Vagina (tissue), 2 donors: ENCODE data around the gene PRKACG. TPM values are rescaled to one million over a fixed set of nuclear protein-coding genes. Genes with fewer than 3 reads are reported as not detected.
"Not testable (repeated sequence)": the region's sequence is repeated elsewhere in the genome, so short reads cannot be mapped to it uniquely, and the experiment has no call there.

Source experiments
- DNase-seq, 2 donors: peaks; one replicate each; pipeline ENCODE4 v3.0.0-alpha.2; 2017; ENCODE audit errors: extremely low spot score in 2 of 2
- H3K27ac ChIP-seq: fragments of 200-600 bp; sonication (generic); one replicate; pipeline ENCODE4 v1.5.1; 2019
- H3K27me3 ChIP-seq: fragments of 200-600 bp; sonication (generic); one replicate; pipeline ENCODE4 v1.5.1; 2019
- H3K36me3 ChIP-seq, 2 donors: fragments of 200-600 bp; sonication (generic); one replicate each; pipeline ENCODE4 v1.5.1; 2017 to 2019
- H3K4me1 ChIP-seq: fragments of 200-600 bp; sonication (generic); one replicate; pipeline ENCODE4 v1.5.1; 2019
- H3K4me3 ChIP-seq, 2 donors: fragments of 200-600 bp; sonication (generic); 1 replicate in 1 of 2; 2 replicates in 1 of 2; pipeline ENCODE4 v1.5.1; 2016 to 2019
- H3K9me3 ChIP-seq: fragments of 200-600 bp; sonication (generic); one replicate; pipeline ENCODE4 v1.5.1; 2019
- CTCF ChIP-seq, 3 experiments: fragments of 450-650 bp in 2 of 3; fragments of 200-600 bp in 1 of 3; sonication (generic) in 1 of 3; IDR thresholded peaks; one replicate each; pipeline ENCODE4 v1.5.1; 2017 to 2019; ENCODE audit warnings: antibody characterized with exemption in 3 of 3, mild to moderate bottlenecking in 2 of 3, moderate library complexity in 2 of 3
- POLR2A ChIP-seq, 2 donors: fragments of 450-650 bp; IDR thresholded peaks; one replicate each; pipeline ENCODE4 v1.6.1; 2017; ENCODE audit warnings: antibody characterized with exemption in 2 of 2, mild to moderate bottlenecking in 2 of 2, moderate library complexity in 2 of 2
- POLR2AphosphoS5 ChIP-seq, 2 donors: sonication (generic); formaldehyde crosslinking; IDR thresholded peaks; one replicate each; pipeline ENCODE4 v1.9.0; 2017; ENCODE audit warnings: antibody characterized with exemption in 2 of 2, mild to moderate bottlenecking in 2 of 2, low read depth in 1 of 2; ENCODE audit not compliant: insufficient read depth in 1 of 2
- intact Hi-C: fragments of 100-400 bp; cut with DNase I; formaldehyde crosslinking; loops from one replicate; pipeline ENCODE4 v1.15.1; 2023
- total RNA-seq: library from RNA; depleted of rRNA; stranded (reverse); fragments of >200 nt; gene quantifications from one replicate; pipeline ENCODE4 v1.2.3, GENCODE V29; 2016

The PRKACG gene
- total RNA-seq, 1 donor from 2014 or later, result not detected

- no peaks in the 10 kb centered on the region for H3K9me3 ChIP-seq
- intact Hi-C loops, result loop anchor here (5.0 kb wide), 1 partner anchor 137 kb away; no protein-coding TSS in a partner anchor
- TF ChIP-seq POLR2AphosphoS5 (IDR thresholded peaks at IDR 0.05; ENCODE audit: insufficient read depth in 1 of 2, low read depth in 1 of 2) (no peak), POLR2A (IDR thresholded peaks at IDR 0.05) (no peak), CTCF (IDR thresholded peaks at IDR 0.05) (no peak)
- H3K27ac ChIP-seq, result no peak overlapping the region
- no peak overlapping the region for H3K4me3 ChIP-seq
- no peaks in the 10 kb centered on the region for H3K36me3 ChIP-seq
- no peak for DNase-seq
- H3K4me1 ChIP-seq, result no peaks in the 10 kb centered on the region
- H3K27me3 ChIP-seq, result no peaks in the 10 kb centered on the region
Observed at GRCh38 chr9:69054989-69055388, 41.1 kb upstream of the PRKACG start.

- not testable (repeated sequence) for H3K27ac ChIP-seq, H3K4me1 ChIP-seq, H3K36me3 ChIP-seq, H3K27me3 ChIP-seq, H3K4me3 ChIP-seq, DNase-seq, H3K9me3 ChIP-seq
- intact Hi-C loops, result loop anchor here (5.0 kb wide), 1 partner anchor 141 kb away; no protein-coding TSS in a partner anchor
Observed at GRCh38 chr9:69050936-69051335, 37.0 kb upstream of the PRKACG start.

GRCh38 chr9:69049094-69049493 lies 35.2 kb upstream of the PRKACG start:
- DNase-seq, result no peak
- intact Hi-C loops, result no loop called here

GRCh38 chr9:69047371-69047770 lies 33.5 kb upstream of the PRKACG start:
- no peaks in the 10 kb centered on the region for H3K27me3 ChIP-seq
- TF ChIP-seq POLR2A (IDR thresholded peaks at IDR 0.05), result no peak
- TF ChIP-seq POLR2AphosphoS5 (IDR thresholded peaks at IDR 0.05; ENCODE audit: insufficient read depth in 1 of 2, low read depth in 1 of 2), result no peak
- no peak for TF ChIP-seq CTCF (IDR thresholded peaks at IDR 0.05)
- H3K4me3 ChIP-seq, result no peak overlapping the region
- H3K36me3 ChIP-seq, result peaks cover 0 to 8% of the 10 kb centered on the region in 2 donors
- no peak for DNase-seq
- intact Hi-C loops, result no loop called here
- H3K4me1 ChIP-seq, result no peaks in the 10 kb centered on the region
- H3K27ac ChIP-seq, result no peak overlapping the region
- no peaks in the 10 kb centered on the region for H3K9me3 ChIP-seq

More at GRCh38 chr9:69049094-69049493, 35.2 kb upstream of the PRKACG start:
- TF ChIP-seq POLR2A (IDR thresholded peaks at IDR 0.05), result no peak
- TF ChIP-seq POLR2AphosphoS5 (IDR thresholded peaks at IDR 0.05; ENCODE audit: insufficient read depth in 1 of 2, low read depth in 1 of 2), result no peak
- no peak for TF ChIP-seq CTCF (IDR thresholded peaks at IDR 0.05)
- Histone ChIP-seq H3K27me3 (no peaks in the 10 kb centered on the region), H3K9me3 (no peaks in the 10 kb centered on the region), H3K4me1 (no peaks in the 10 kb centered on the region), H3K4me3 (no peak overlapping the region), H3K36me3 (peaks cover 0 to 8% of the 10 kb centered on the region in 2 donors), H3K27ac (no peak overlapping the region)

GRCh38 chr9:69046723-69047122 lies 32.8 kb upstream of the PRKACG start:
- no peak overlapping the region for H3K27ac ChIP-seq
- H3K27me3 ChIP-seq, result no peaks in the 10 kb centered on the region
- H3K9me3 ChIP-seq, result no peaks in the 10 kb centered on the region
- intact Hi-C loops, result no loop called here
- H3K36me3 ChIP-seq, result peaks cover 0 to 8% of the 10 kb centered on the region in 2 donors
- H3K4me3 ChIP-seq, result no peak overlapping the region
- no peaks in the 10 kb centered on the region for H3K4me1 ChIP-seq
- TF ChIP-seq CTCF (IDR thresholded peaks at IDR 0.05) (no peak), POLR2AphosphoS5 (IDR thresholded peaks at IDR 0.05; ENCODE audit: insufficient read depth in 1 of 2, low read depth in 1 of 2) (no peak), POLR2A (IDR thresholded peaks at IDR 0.05) (no peak)
- DNase-seq, result no peak
